ENCODE results near the gene CREB3L2.
"Not testable (repeated sequence)": the region's sequence is repeated elsewhere in the genome, so short reads cannot be mapped to it uniquely, and the experiment has no call there.

CREB3L2 gene

GRCh38 chr7:137844677-137845425, 157.0 kb downstream of the CREB3L2 start:
- no peaks in the 10 kb centered on the region for H3K36me3 ChIP-seq (ENCODE audit: control insufficient read depth in 1 of 2, insufficient read depth in 2 of 2, low read length in 2 of 2)
- H3K9me3 ChIP-seq (ENCODE audit: control insufficient read depth in 1 of 2, low read length in 2 of 2): no peaks in the 10 kb centered on the region
- no peak overlapping the region for H3K4me3 ChIP-seq (ENCODE audit: low read depth in 1 of 2, low read length in 2 of 2)
- peaks cover 0 to 6% of the 10 kb centered on the region in 2 donors for H3K4me1 ChIP-seq (ENCODE audit: control insufficient read depth in 1 of 2, insufficient read depth in 2 of 2, low read length in 2 of 2)
- no peak overlapping the region for H3K27ac ChIP-seq (ENCODE audit: low read length)
- peaks cover 16% of the 10 kb centered on the region for H3K27me3 ChIP-seq (ENCODE audit: low read depth, low read length)

DNA sequence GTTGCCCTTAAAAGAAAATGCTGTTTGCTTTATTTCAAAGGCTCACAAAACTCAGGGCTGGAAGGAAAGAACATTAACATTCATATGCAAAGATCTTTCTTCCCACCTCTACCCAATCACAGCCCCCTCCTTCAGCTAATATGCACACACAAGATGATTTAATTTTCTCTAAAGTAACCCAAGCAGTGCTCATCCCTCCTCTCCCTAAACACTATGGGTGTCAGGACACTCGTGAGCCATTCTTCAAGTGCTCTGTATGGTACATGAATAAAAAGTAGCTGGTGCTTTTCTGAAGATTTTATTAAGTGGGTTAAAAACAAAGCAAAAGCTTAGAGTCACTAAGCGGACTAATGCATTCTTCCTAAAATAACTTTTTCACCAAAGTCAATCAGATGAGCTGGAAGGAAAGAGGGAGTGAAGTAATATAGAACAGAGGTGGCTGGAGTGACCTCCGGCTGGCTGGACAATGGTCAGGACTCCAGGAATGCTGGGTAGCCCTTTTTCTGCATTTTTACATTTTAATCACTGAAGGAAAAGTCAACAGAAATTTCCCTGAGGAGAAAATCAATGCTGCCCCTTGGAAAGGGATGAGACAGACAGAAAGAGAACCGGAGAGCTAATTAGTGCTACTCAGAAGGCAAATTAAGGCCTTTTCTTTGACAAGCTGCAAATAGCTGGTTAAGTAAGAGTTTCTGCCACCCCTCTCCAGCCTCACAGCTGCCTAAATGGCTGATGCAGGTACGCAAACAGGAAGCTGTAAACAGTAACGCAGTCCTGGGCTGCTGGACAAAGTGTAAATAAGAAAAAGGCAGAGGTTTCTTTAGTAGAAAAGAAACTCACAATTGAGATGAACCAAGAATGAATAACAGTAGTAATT, 161.7 kb downstream of the CREB3L2 start:
- Histone ChIP-seq H3K27me3 (ENCODE audit: low read depth, low read length) (peaks cover 5% of the 10 kb centered on the region), H3K9me3 (ENCODE audit: control insufficient read depth in 1 of 2, low read length in 2 of 2) (no peaks in the 10 kb centered on the region), H3K27ac (ENCODE audit: low read length) (no peak overlapping the region), H3K4me1 (ENCODE audit: control insufficient read depth in 1 of 2, insufficient read depth in 2 of 2, low read length in 2 of 2) (no peaks in the 10 kb centered on the region), H3K36me3 (ENCODE audit: control insufficient read depth in 1 of 2, insufficient read depth in 2 of 2, low read length in 2 of 2) (no peaks in the 10 kb centered on the region), H3K4me3 (ENCODE audit: low read depth in 1 of 2, low read length in 2 of 2) (no peak overlapping the region)

GRCh38 chr7:137838706-137839315, 163.1 kb downstream of the CREB3L2 start:
- H3K4me3 ChIP-seq (ENCODE audit: low read depth in 1 of 2, low read length in 2 of 2): no peak overlapping the region
- H3K9me3 ChIP-seq (ENCODE audit: control insufficient read depth in 1 of 2, low read length in 2 of 2): no peaks in the 10 kb centered on the region
- no peak overlapping the region for H3K27ac ChIP-seq (ENCODE audit: low read length)
- H3K4me1 ChIP-seq (ENCODE audit: control insufficient read depth in 1 of 2, insufficient read depth in 2 of 2, low read length in 2 of 2): no peaks in the 10 kb centered on the region
- no peaks in the 10 kb centered on the region for H3K27me3 ChIP-seq (ENCODE audit: low read depth, low read length)
- no peaks in the 10 kb centered on the region for H3K36me3 ChIP-seq (ENCODE audit: control insufficient read depth in 1 of 2, insufficient read depth in 2 of 2, low read length in 2 of 2)

DNA sequence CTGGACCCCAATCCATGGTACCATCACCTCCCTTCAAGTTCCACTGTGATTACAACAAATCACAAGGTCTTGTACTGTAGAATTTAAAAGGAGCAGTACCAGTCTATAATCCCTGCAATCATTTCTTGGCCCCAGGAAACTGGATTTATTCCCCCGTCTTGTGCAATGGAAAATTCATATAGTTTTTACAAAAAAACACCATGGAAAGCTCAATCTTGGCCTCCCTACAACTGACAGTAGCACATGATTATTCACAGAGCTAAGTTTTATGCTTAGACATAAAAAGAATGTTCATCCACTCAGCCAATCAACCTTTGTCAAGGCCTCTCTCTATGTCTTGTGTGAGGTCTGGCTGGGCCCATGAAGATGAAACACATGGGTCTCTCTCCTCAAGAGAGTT, 165.3 kb downstream of the CREB3L2 start:
- no peak overlapping the region for H3K4me3 ChIP-seq (ENCODE audit: low read depth in 1 of 2, low read length in 2 of 2)
- H3K9me3 ChIP-seq (ENCODE audit: control insufficient read depth in 1 of 2, low read length in 2 of 2): peaks cover 0 to 9% of the 10 kb centered on the region in 2 donors
- no peaks in the 10 kb centered on the region for H3K36me3 ChIP-seq (ENCODE audit: control insufficient read depth in 1 of 2, insufficient read depth in 2 of 2, low read length in 2 of 2)
- H3K4me1 ChIP-seq (ENCODE audit: control insufficient read depth in 1 of 2, insufficient read depth in 2 of 2, low read length in 2 of 2): no peaks in the 10 kb centered on the region
- H3K27ac ChIP-seq (ENCODE audit: low read length): no peak overlapping the region
- H3K27me3 ChIP-seq (ENCODE audit: low read depth, low read length): no peaks in the 10 kb centered on the region

DNA sequence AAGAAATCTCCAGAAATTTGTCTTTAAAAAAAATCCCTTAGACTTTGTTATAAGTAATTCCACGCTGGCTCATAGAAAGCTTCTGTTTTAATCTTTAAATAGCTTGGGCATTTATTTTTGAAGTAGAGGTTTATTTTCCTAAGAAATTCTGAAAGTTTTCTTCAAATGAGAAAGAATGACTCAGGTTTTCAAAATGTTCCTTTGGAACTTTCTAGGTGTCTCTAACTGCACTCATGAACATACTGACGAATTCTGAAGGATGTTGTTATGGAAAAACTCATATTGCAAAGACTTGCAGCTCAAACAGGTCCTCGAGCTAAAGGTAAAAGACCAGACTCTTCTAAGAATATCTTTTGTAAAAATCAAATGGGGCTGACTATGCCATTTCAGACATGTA, 165.8 kb downstream of the CREB3L2 start:
- H3K4me1 ChIP-seq (ENCODE audit: control insufficient read depth in 1 of 2, insufficient read depth in 2 of 2, low read length in 2 of 2): no peaks in the 10 kb centered on the region
- H3K27me3 ChIP-seq (ENCODE audit: low read depth, low read length): no peaks in the 10 kb centered on the region
- no peak overlapping the region for H3K4me3 ChIP-seq (ENCODE audit: low read depth in 1 of 2, low read length in 2 of 2)
- no peaks in the 10 kb centered on the region for H3K36me3 ChIP-seq (ENCODE audit: control insufficient read depth in 1 of 2, insufficient read depth in 2 of 2, low read length in 2 of 2)
- peaks cover 0 to 9% of the 10 kb centered on the region in 2 donors for H3K9me3 ChIP-seq (ENCODE audit: control insufficient read depth in 1 of 2, low read length in 2 of 2)
- H3K27ac ChIP-seq (ENCODE audit: low read length): no peak overlapping the region

GRCh38 chr7:137835486-137836112, 166.3 kb downstream of the CREB3L2 start:
- Histone ChIP-seq H3K4me1 (ENCODE audit: control insufficient read depth in 1 of 2, insufficient read depth in 2 of 2, low read length in 2 of 2) (no peaks in the 10 kb centered on the region), H3K9me3 (ENCODE audit: control insufficient read depth in 1 of 2, low read length in 2 of 2) (peaks cover 0 to 9% of the 10 kb centered on the region in 2 donors), H3K27ac (ENCODE audit: low read length) (no peak overlapping the region), H3K4me3 (ENCODE audit: low read depth in 1 of 2, low read length in 2 of 2) (no peak overlapping the region), H3K36me3 (ENCODE audit: control insufficient read depth in 1 of 2, insufficient read depth in 2 of 2, low read length in 2 of 2) (no peaks in the 10 kb centered on the region), H3K27me3 (ENCODE audit: low read depth, low read length) (no peaks in the 10 kb centered on the region)

GRCh38 chr7:137834552-137834951, 167.3 kb downstream of the CREB3L2 start:
- Histone ChIP-seq H3K4me1 (ENCODE audit: control insufficient read depth in 1 of 2, insufficient read depth in 2 of 2, low read length in 2 of 2) (no peaks in the 10 kb centered on the region), H3K4me3 (ENCODE audit: low read depth in 1 of 2, low read length in 2 of 2) (no peak overlapping the region), H3K27me3 (ENCODE audit: low read depth, low read length) (no peaks in the 10 kb centered on the region), H3K9me3 (ENCODE audit: control insufficient read depth in 1 of 2, low read length in 2 of 2) (peaks cover 0 to 9% of the 10 kb centered on the region in 2 donors), H3K27ac (ENCODE audit: low read length) (no peak overlapping the region), H3K36me3 (ENCODE audit: control insufficient read depth in 1 of 2, insufficient read depth in 2 of 2, low read length in 2 of 2) (no peaks in the 10 kb centered on the region)

- H3K27ac ChIP-seq (ENCODE audit: low read length); H3K4me1 ChIP-seq (ENCODE audit: control insufficient read depth in 1 of 2, insufficient read depth in 2 of 2, low read length in 2 of 2); H3K4me3 ChIP-seq (ENCODE audit: low read depth in 1 of 2, low read length in 2 of 2); H3K36me3 ChIP-seq (ENCODE audit: control insufficient read depth in 1 of 2, insufficient read depth in 2 of 2, low read length in 2 of 2); H3K27me3 ChIP-seq (ENCODE audit: low read depth, low read length); H3K9me3 ChIP-seq (ENCODE audit: control insufficient read depth in 1 of 2, low read length in 2 of 2): not testable (repeated sequence)
These were observed 168.9 kb downstream of the CREB3L2 start for GRCh38 chr7:137832990-137833389.

DNA sequence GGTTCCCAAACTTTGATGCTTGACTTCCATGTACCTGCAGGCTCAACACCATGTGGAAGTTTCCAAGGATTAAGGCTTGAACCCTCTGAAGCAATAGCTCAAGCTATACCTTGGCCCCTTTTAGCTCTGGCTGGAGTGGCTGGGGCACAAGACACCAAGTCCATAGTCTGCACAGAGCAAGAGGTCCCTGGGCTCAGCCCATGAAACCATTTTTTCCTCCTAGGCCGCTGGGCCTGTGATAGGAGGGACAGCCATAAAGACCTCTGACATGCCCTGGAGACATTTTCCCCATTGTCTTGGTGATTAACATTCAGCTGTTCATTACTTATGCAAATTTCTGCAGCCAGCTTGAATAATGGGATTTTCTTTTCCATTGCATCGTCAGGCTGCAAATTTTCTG, 169.5 kb downstream of the CREB3L2 start:
- Histone ChIP-seq H3K4me3 (ENCODE audit: low read depth in 1 of 2, low read length in 2 of 2) (no peak overlapping the region), H3K4me1 (ENCODE audit: control insufficient read depth in 1 of 2, insufficient read depth in 2 of 2, low read length in 2 of 2) (peaks cover 0 to 4% of the 10 kb centered on the region in 2 donors), H3K36me3 (ENCODE audit: control insufficient read depth in 1 of 2, insufficient read depth in 2 of 2, low read length in 2 of 2) (no peaks in the 10 kb centered on the region), H3K9me3 (ENCODE audit: control insufficient read depth in 1 of 2, low read length in 2 of 2) (peaks cover 0 to 9% of the 10 kb centered on the region in 2 donors), H3K27me3 (ENCODE audit: low read depth, low read length) (no peaks in the 10 kb centered on the region), H3K27ac (ENCODE audit: low read length) (no peak overlapping the region)

- not testable (repeated sequence) for H3K4me3 ChIP-seq (ENCODE audit: low read depth in 1 of 2, low read length in 2 of 2); H3K36me3 ChIP-seq (ENCODE audit: control insufficient read depth in 1 of 2, insufficient read depth in 2 of 2, low read length in 2 of 2); H3K27me3 ChIP-seq (ENCODE audit: low read depth, low read length); H3K9me3 ChIP-seq (ENCODE audit: control insufficient read depth in 1 of 2, low read length in 2 of 2); H3K27ac ChIP-seq (ENCODE audit: low read length); H3K4me1 ChIP-seq (ENCODE audit: control insufficient read depth in 1 of 2, insufficient read depth in 2 of 2, low read length in 2 of 2)
These were observed 170.3 kb downstream of the CREB3L2 start for GRCh38 chr7:137831555-137831954.
